IMR-90 (cell line): ENCODE results near the gene DIP2C. TPM values are rescaled to one million over a fixed set of nuclear protein-coding genes. Genes with fewer than 3 reads are reported as not detected.

Experiments used
- ATAC-seq: fragments of 200-7000 bp; cut with Tn5 transposase; 2 replicates; pipeline ENCODE4 v1.9.1; 2020; ENCODE audit warnings: low read depth, mild to moderate bottlenecking, moderate library complexity
- BruUV-seq: library from RNA; stranded (reverse); fragments of 400-500 nt; replicated peaks from 2 replicates; lab custom pipeline; 2021; lab: Mats Ljungman, UMichigan
- CTCF ChIA-PET: fragments of 300-600 bp; formaldehyde crosslinking; extraction: SDS; loops from one replicate; lab custom pipeline; 2021; ENCODE audit warnings: antibody characterized with exemption; lab: Yijun Ruan, JAX
- POLR2A ChIA-PET: fragments of 300-600 bp; sonication (Branson Sonifier 250); formaldehyde crosslinking; loops from one replicate; lab custom pipeline; 2022; ENCODE audit warnings: antibody characterized with exemption; ENCODE audit not compliant: unreplicated experiment; lab: Charles Lee
- DNase-seq: peaks from one replicate; pipeline ENCODE4 v3.0.0; 2013
- H2AFZ ChIP-seq: replicated peaks from 2 replicates; pipeline ENCODE3; 2013; ENCODE audit warnings: low read length, mild to moderate bottlenecking; ENCODE audit not compliant: poor library complexity
- H2AK5ac ChIP-seq: 2 replicates; pipeline ENCODE4 v1.6.1; 2013; ENCODE audit warnings: low read depth, low read length, inconsistent platforms
- H2AK9ac ChIP-seq: replicated peaks from 2 replicates; pipeline ENCODE3; 2013; ENCODE audit warnings: mild to moderate bottlenecking, low read depth, low read length, moderate library complexity; ENCODE audit not compliant: poor library complexity
- H2BK120ac ChIP-seq: 2 replicates; pipeline ENCODE4 v1.6.1; 2013; ENCODE audit warnings: low read depth, low read length, inconsistent platforms
- H2BK15ac ChIP-seq: 3 replicates; pipeline ENCODE4 v1.6.1; 2013; ENCODE audit warnings: low read depth, low read length, inconsistent platforms
- H2BK20ac ChIP-seq: 2 replicates; pipeline ENCODE4 v1.6.1; 2013; ENCODE audit warnings: low read depth, mild to moderate bottlenecking, inconsistent platforms, low read length, moderate library complexity
- H2BK5ac ChIP-seq: 2 replicates; pipeline ENCODE4 v1.6.1; 2013; ENCODE audit warnings: mild to moderate bottlenecking, low read depth, low read length, inconsistent platforms; ENCODE audit not compliant: poor library complexity, severe bottlenecking
- H3K14ac ChIP-seq: replicated peaks from 2 replicates; pipeline ENCODE4 v1.6.1; 2013; ENCODE audit warnings: low read depth, low read length, inconsistent platforms
- H3K18ac ChIP-seq: 2 replicates; pipeline ENCODE4 v1.6.1; 2013; ENCODE audit warnings: low read depth, low read length, control low read depth
- H3K23ac ChIP-seq: 2 replicates; pipeline ENCODE4 v1.6.1; 2013; ENCODE audit warnings: low read depth, low read length, inconsistent platforms
- H3K27ac ChIP-seq: 2 replicates; pipeline ENCODE4 v1.5.1; 2013; ENCODE audit warnings: mild to moderate bottlenecking, control low read depth, low read length; ENCODE audit not compliant: insufficient read depth
- H3K27me3 ChIP-seq: 2 replicates; pipeline ENCODE4 v1.6.1; 2013; ENCODE audit warnings: low read length; ENCODE audit not compliant: control insufficient read depth, insufficient read depth
- H3K36me3 ChIP-seq: 2 replicates; pipeline ENCODE4 v1.6.1; 2013; ENCODE audit warnings: low read length, mixed read lengths; ENCODE audit not compliant: control insufficient read depth, insufficient read depth
- H3K4ac ChIP-seq: 2 replicates; pipeline ENCODE4 v1.6.1; 2013; ENCODE audit warnings: low read depth, low read length, inconsistent platforms
- H3K4me1 ChIP-seq: 2 replicates; pipeline ENCODE4 v1.6.1; 2013; ENCODE audit warnings: low read length, mixed read lengths; ENCODE audit not compliant: control insufficient read depth, insufficient read depth
- H3K4me2 ChIP-seq: 2 replicates; pipeline ENCODE4 v1.6.1; 2013; ENCODE audit warnings: low read depth, mild to moderate bottlenecking, control low read depth, low read length, moderate library complexity
- H3K4me3 ChIP-seq: 2 replicates; pipeline ENCODE4 v1.5.1; 2013; ENCODE audit warnings: low read depth, mild to moderate bottlenecking, control low read depth, low read length, moderate library complexity; ENCODE audit not compliant: insufficient read depth
- H3K56ac ChIP-seq: 2 replicates; pipeline ENCODE4 v1.6.1; 2013; ENCODE audit warnings: low read length, inconsistent platforms; ENCODE audit not compliant: insufficient read depth; ENCODE audit errors: extremely low read depth
- H3K79me1 ChIP-seq, 2 experiments: 2 replicates each; pipeline ENCODE4 v1.6.1; 2013; ENCODE audit warnings: low read length in 2 of 2, inconsistent platforms in 1 of 2, low read depth in 1 of 2
- H3K9ac ChIP-seq: 2 replicates; pipeline ENCODE4 v1.6.1; 2013; ENCODE audit warnings: low read depth, low read length, control low read depth
- H3K9me1 ChIP-seq: 2 replicates; pipeline ENCODE4 v1.6.1; 2013; ENCODE audit warnings: low read length, inconsistent platforms; ENCODE audit not compliant: insufficient read depth
- H3K9me3 ChIP-seq: 2 replicates; pipeline ENCODE4 v1.6.1; 2013; ENCODE audit warnings: low read length; ENCODE audit not compliant: control insufficient read depth, insufficient read depth
- H4K20me1 ChIP-seq: 2 replicates; pipeline ENCODE4 v1.6.1; 2013; ENCODE audit warnings: low read length, inconsistent platforms; ENCODE audit not compliant: insufficient read depth
- H4K5ac ChIP-seq: 2 replicates; pipeline ENCODE4 v1.6.1; 2013; ENCODE audit warnings: mild to moderate bottlenecking, low read depth, low read length, control low read depth
- H4K8ac ChIP-seq, 2 experiments: 2 replicates each; pipeline ENCODE4 v1.6.1; 2013; ENCODE audit warnings: low read depth in 2 of 2, low read length in 2 of 2, control low read depth in 1 of 2, inconsistent platforms in 1 of 2
- H4K91ac ChIP-seq: 2 replicates; pipeline ENCODE4 v1.6.1; 2013; ENCODE audit warnings: low read depth, low read length, inconsistent platforms; ENCODE audit not compliant: insufficient read depth
- CHD1 ChIP-seq: IDR thresholded peaks from 2 replicates; pipeline ENCODE4 v1.6.1; 2012; ENCODE audit warnings: low read depth, low read length, improper control_type of control experiment
- ELK1 ChIP-seq: fragments of 150-350 bp; IDR thresholded peaks from 2 replicates; pipeline ENCODE4 v1.6.1; 2016; ENCODE audit warnings: low read depth, mild to moderate bottlenecking, low read length, moderate library complexity, borderline replicate concordance
- FOS ChIP-seq: fragments of 150-350 bp; IDR thresholded peaks from 2 replicates; pipeline ENCODE4 v1.6.1; 2016; ENCODE audit warnings: low read depth, low read length
- MAFK ChIP-seq: IDR thresholded peaks from 2 replicates; pipeline ENCODE4 v1.6.1; 2012; ENCODE audit warnings: low read depth, low read length, improper control_type of control experiment
- MAZ ChIP-seq: IDR thresholded peaks from 2 replicates; pipeline ENCODE4 v1.6.1; 2012; ENCODE audit warnings: low read depth, mild to moderate bottlenecking, low read length, improper control_type of control experiment, moderate library complexity, borderline replicate concordance
- MXI1 ChIP-seq: IDR thresholded peaks from 2 replicates; pipeline ENCODE4 v1.6.1; 2012; ENCODE audit warnings: low read depth, mild to moderate bottlenecking, low read length, moderate library complexity, borderline replicate concordance
- NFE2L2 ChIP-seq: fragments of 150-350 bp; IDR thresholded peaks from 2 replicates; pipeline ENCODE4 v1.6.1; 2016; ENCODE audit warnings: low read depth, mild to moderate bottlenecking, low read length
- POLR2A ChIP-seq: IDR thresholded peaks from 2 replicates; pipeline ENCODE4 v1.6.1; 2012; ENCODE audit warnings: mild to moderate bottlenecking, low read depth, low read length
- RAD21 ChIP-seq: IDR thresholded peaks from 2 replicates; pipeline ENCODE4 v1.6.1; 2012; ENCODE audit warnings: low read length, improper control_type of control experiment
- RCOR1 ChIP-seq: IDR thresholded peaks from 2 replicates; pipeline ENCODE4 v1.6.1; 2012; ENCODE audit warnings: mild to moderate bottlenecking, low read length, improper control_type of control experiment; ENCODE audit not compliant: insufficient replicate concordance
- RFX5 ChIP-seq: IDR thresholded peaks from 2 replicates; pipeline ENCODE4 v1.8.0; 2012; ENCODE audit warnings: low read depth, mild to moderate bottlenecking, low read length, moderate library complexity
- WGBS, 2 experiments: methylation state at CpG; one replicate each; pipeline versions ENCODE4 v1.1.5 to v1.1.7; 2013; ENCODE audit warnings: missing lambda C conversion rate in 2 of 2; ENCODE audit not compliant: insufficient read length in 1 of 2; ENCODE audit errors: extremely low coverage in 2 of 2; 5-methylcytosine and 5-hydroxymethylcytosine counted together
- dilution Hi-C: fragments of 300-500 bp; cut with HindIII; formaldehyde crosslinking; loops from one replicate; pipeline ENCODE4 v1.14.3; 2018; ENCODE audit warnings: low sequenced_read_pairs; ENCODE audit not compliant: unreplicated experiment
- in situ Hi-C: fragments of 300-500 bp; cut with MboI; formaldehyde crosslinking; loops from 3 replicates; pipeline ENCODE4 v1.14.3; 2019; ENCODE audit warnings: low sequenced_read_pairs, inconsistent platforms, mixed read lengths
- intact Hi-C: fragments of 100-400 bp; cut with micrococcal nuclease; formaldehyde crosslinking; loops from 2 replicates; pipeline ENCODE4 v1.10.0; 2022
- polyA plus RNA-seq, 3 experiments: library from polyadenylated mRNA; depleted of rRNA; stranded (reverse); fragments of >200 nt; gene quantifications; 2 replicates each; pipeline ENCODE4 v1.2.3, GENCODE V29; 2012; ENCODE audit warnings: low replicate concordance in 1 of 3
- total RNA-seq: library from RNA; depleted of rRNA; stranded (reverse); fragments of >200 nt; gene quantifications from 2 replicates; pipeline ENCODE4 v1.2.3, GENCODE V29; 2012
- TF ChIP-seq, protein P1 (sequence below): fragments of 150-350 bp; IDR thresholded peaks from 2 replicates; pipeline ENCODE4 v1.6.1; 2017; ENCODE audit warnings: mild to moderate bottlenecking, antibody characterized with exemption, low read length, low read depth

Gene DIP2C
- total and polyA plus RNA-seq, 2 of the 4 experiments (the other 2 are of a cell fraction) = 8.6 to 17.3 TPM

DNA sequence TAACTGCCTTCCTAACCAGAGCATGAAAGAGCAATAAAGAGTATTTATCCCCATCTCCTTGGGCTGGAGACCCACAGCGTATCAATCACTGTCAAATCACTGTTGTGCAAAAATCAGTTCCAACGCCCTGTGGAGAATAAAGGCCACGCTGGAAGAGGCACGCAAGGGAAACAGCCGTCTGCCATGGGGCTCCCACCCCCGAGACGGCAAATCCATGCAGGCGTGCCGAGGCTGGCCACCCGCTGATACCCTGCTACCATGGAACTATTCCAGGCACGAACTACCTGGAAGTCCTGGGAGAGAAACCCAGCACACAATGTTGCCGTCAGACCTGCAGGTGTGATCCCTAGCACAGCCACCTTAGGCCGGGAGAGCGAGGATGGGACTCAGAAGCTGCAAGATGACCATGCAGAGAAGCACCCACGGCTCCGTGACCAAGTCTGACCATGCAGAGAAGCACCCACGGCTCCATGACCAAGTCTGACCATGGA, 185.3 kb downstream of the DIP2C start:
- no peak overlapping the region for H4K91ac ChIP-seq
- no peaks in the 10 kb centered on the region for H3K27me3 ChIP-seq
- H3K18ac ChIP-seq = no peak overlapping the region
- H2BK5ac ChIP-seq = no peak overlapping the region
- no TSS peak for BruUV-seq
- no peak overlapping the region for H2BK20ac ChIP-seq
- peaks cover 15% of the 10 kb centered on the region for H3K36me3 ChIP-seq
- H4K5ac ChIP-seq = no peak overlapping the region
- no peak for DNase-seq
- ChIA-PET CTCF (no interaction called here), POLR2A (no interaction called here)
- intact Hi-C loops = no loop called here
- no peak overlapping the region for H3K56ac ChIP-seq
- H2BK120ac ChIP-seq = no peak overlapping the region
- H3K27ac ChIP-seq = no peak overlapping the region
- no peak overlapping the region for H3K14ac ChIP-seq
- no peak overlapping the region for H4K8ac ChIP-seq
- no peak for ATAC-seq
- no peak overlapping the region for H2AFZ ChIP-seq
- no peak overlapping the region for H2AK5ac ChIP-seq
- peaks cover 62 to 98% of the 10 kb centered on the region in 2 experiments for H3K79me1 ChIP-seq
- WGBS, 2 experiments = 94% methylated on average over 11 of the region's 17 CpGs; no CpG with 5 or more reads in 1 of the 2 experiments
- no peaks in the 10 kb centered on the region for H3K9me3 ChIP-seq
- H2BK15ac ChIP-seq = no peak overlapping the region
- TF ChIP-seq, protein P1, sequence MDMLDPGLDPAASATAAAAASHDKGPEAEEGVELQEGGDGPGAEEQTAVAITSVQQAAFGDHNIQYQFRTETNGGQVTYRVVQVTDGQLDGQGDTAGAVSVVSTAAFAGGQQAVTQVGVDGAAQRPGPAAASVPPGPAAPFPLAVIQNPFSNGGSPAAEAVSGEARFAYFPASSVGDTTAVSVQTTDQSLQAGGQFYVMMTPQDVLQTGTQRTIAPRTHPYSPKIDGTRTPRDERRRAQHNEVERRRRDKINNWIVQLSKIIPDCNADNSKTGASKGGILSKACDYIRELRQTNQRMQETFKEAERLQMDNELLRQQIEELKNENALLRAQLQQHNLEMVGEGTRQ = no peak
- TF ChIP-seq POLR2A (no peak), FOS (no peak), ELK1 (no peak), RFX5 (no peak), MAZ (no peak), RCOR1 (no peak), RAD21 (no peak), NFE2L2 (no peak), MXI1 (no peak), MAFK (no peak), CHD1 (no peak)
- dilution Hi-C loops = no loop called here
- H4K20me1 ChIP-seq = peaks cover 91% of the 10 kb centered on the region
- H3K9ac ChIP-seq = no peak overlapping the region
- H3K4me3 ChIP-seq = no peak overlapping the region
- H2AK9ac ChIP-seq = no peak overlapping the region
- H3K4me1 ChIP-seq = peaks cover 4% of the 10 kb centered on the region; the same call in 1 of the 2 replicates
- no peak overlapping the region for H3K23ac ChIP-seq
- no peak overlapping the region for H3K4ac ChIP-seq
- peaks cover 27% of the 10 kb centered on the region for H3K9me1 ChIP-seq
- in situ Hi-C loops = loop anchor here (10.0 to 25.0 kb wide), 2 partner anchors 183 to 291 kb away; partner anchors contain the start of gene DIP2C
- no peak overlapping the region for H3K4me2 ChIP-seq
